ENCODE data around the gene CDK14.

GRCh38 chr7:90951229-90951628 is 355.1 kb downstream of the CDK14 start:
- TF ChIP-seq CTCF (IDR thresholded peaks at IDR 0.05; ENCODE audit: low read depth, low read length) (no peak), EZH2phosphoT487 (IDR thresholded peaks at IDR 0.05; ENCODE audit: low read depth) (no peak)

Data from OCI-LY3 (cell line).